ENCODE data around the gene CHFR. TPM values are rescaled to one million over a fixed set of nuclear protein-coding genes. Genes with fewer than 3 reads are reported as not detected.
"Not testable (repeated sequence)": the region's sequence is repeated elsewhere in the genome, so short reads cannot be mapped to it uniquely, and the experiment has no call there.

Gene CHFR
- total and polyA plus RNA-seq, 7 donors, result 18.0 to 52.3 (median 23.5) TPM

GRCh38 chr12:132795847-132796246 lies 91.6 kb downstream of the CHFR start:
- no peak overlapping the region for H3K27ac ChIP-seq
- WGBS, 2 donors, result 94 to 95% methylated on average over 14 of the region's 14 CpGs
- TF ChIP-seq POLR2A (IDR thresholded peaks at IDR 0.05) (no peak), EP300 (IDR thresholded peaks at IDR 0.05) (no peak), CTCF (IDR thresholded peaks at IDR 0.05) (no peak), POLR2AphosphoS5 (IDR thresholded peaks at IDR 0.05) (no peak)
- no peak for DNase-seq
- H3K27me3 ChIP-seq, result no peaks in the 10 kb centered on the region
- H3K4me3 ChIP-seq, result no peak overlapping the region
- no peaks in the 10 kb centered on the region for H3K4me1 ChIP-seq
- no peaks in the 10 kb centered on the region for H3K9me3 ChIP-seq
- intact Hi-C loops (cut with DNase I), result no loop called here
- peaks cover 19 to 88% (median 64%) of the 10 kb centered on the region in 4 donors for H3K36me3 ChIP-seq

DNA sequence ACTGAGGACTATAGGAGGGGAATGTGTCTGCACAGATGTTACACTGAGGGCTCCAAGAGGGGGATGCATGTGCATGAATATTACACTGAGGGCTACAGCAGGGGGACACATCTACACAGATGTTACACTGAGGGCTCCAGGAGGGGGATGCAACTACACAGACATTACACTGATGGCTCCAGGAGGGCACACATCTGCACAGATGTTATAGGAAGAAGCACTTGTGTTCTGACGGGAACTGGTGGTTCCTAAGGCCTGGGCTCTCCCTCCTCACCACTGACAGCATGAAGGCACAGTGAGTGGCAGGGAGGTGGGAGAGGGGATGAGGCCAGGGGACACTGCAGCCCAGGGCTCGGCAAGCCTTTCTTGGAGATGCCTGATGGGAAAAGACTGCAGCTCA lies 95.5 kb downstream of the CHFR start:
- intact Hi-C loops (cut with DNase I), result not testable (repeated sequence)
- WGBS, 2 donors, result 95 to 98% methylated on average over 2 of the region's 2 CpGs

DNA sequence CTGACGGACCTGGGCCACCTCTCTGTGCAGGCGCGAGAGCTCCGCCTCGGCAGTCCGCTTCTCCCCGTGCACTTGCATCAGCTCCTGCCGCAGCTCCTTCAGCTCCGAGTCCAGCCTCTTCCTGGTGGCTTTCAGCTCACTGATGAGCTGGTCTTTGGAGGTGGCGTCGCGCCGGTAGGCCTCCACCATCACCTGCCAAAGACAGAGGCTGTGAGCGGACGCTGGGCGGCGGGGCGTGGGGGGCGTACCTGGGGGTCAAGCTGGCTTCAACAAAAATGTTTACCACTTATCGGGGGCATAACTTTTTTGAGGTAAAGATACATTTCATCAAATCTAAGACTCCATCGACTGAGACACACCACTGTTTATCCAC lies 98.3 kb downstream of the CHFR start:
- H3K4me1 ChIP-seq, result no peaks in the 10 kb centered on the region
- no peaks in the 10 kb centered on the region for H3K9me3 ChIP-seq
- no peak overlapping the region for H3K27ac ChIP-seq
- intact Hi-C loops (cut with DNase I), result no loop called here
- H3K36me3 ChIP-seq, result peaks cover 12 to 77% (median 47%) of the 10 kb centered on the region in 4 donors
- TF ChIP-seq EP300 (IDR thresholded peaks at IDR 0.05), result no peak
- no peak for TF ChIP-seq POLR2AphosphoS5 (IDR thresholded peaks at IDR 0.05)
- no peak for TF ChIP-seq POLR2A (IDR thresholded peaks at IDR 0.05)
- no peak for TF ChIP-seq CTCF (IDR thresholded peaks at IDR 0.05)
- H3K27me3 ChIP-seq, result no peaks in the 10 kb centered on the region
- WGBS, 2 donors, result 96% methylated on average over 21 of the region's 21 CpGs
- no peak for DNase-seq
- H3K4me3 ChIP-seq, result no peak overlapping the region

More for the DNA sequence above, 95.5 kb downstream of the CHFR start:
- H3K27me3 ChIP-seq, H3K4me3 ChIP-seq, DNase-seq, H3K4me1 ChIP-seq, H3K27ac ChIP-seq, H3K9me3 ChIP-seq: not testable (repeated sequence)
- peaks cover 18 to 77% (median 51%) of the 10 kb centered on the region in 4 donors for H3K36me3 ChIP-seq

- peaks cover 17 to 77% (median 45%) of the 10 kb centered on the region in 4 donors for H3K36me3 ChIP-seq
- WGBS, 2 donors, result 96 to 97% methylated on average over 29 of the region's 29 CpGs
- H3K4me3 ChIP-seq, result no peak overlapping the region
- intact Hi-C loops (cut with DNase I), result no loop called here
- no peak for DNase-seq
- H3K9me3 ChIP-seq, result no peaks in the 10 kb centered on the region
- TF ChIP-seq CTCF (IDR thresholded peaks at IDR 0.05), result no peak
- no peak for TF ChIP-seq EP300 (IDR thresholded peaks at IDR 0.05)
- no peak for TF ChIP-seq POLR2A (IDR thresholded peaks at IDR 0.05)
- TF ChIP-seq POLR2AphosphoS5 (IDR thresholded peaks at IDR 0.05), result no peak
- no peaks in the 10 kb centered on the region for H3K27me3 ChIP-seq
- no peak overlapping the region for H3K27ac ChIP-seq
- no peaks in the 10 kb centered on the region for H3K4me1 ChIP-seq
These were observed 98.9 kb downstream of the CHFR start for GRCh38 chr12:132788375-132789098.

DNA sequence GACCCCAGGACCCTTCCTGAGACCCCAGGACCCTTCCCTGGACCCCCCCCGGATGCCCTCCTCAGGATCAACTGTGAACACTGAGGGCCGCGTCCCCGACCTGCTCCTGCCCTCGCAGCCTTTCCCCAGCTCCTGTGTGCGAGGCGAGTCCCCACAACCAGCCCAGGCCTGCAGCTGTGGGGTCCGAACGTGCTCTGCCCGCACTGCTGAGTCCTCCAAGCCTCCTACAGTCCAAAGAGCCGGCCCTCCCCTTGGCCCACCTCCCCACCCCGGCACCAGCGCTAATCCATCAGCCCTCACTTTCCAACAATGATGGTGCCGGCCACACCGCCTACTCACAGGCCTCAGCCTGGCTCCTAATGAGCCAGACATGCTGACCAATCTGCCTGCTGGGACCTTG lies 99.5 kb downstream of the CHFR start:
- Histone ChIP-seq H3K9me3 (no peaks in the 10 kb centered on the region), H3K4me1 (no peaks in the 10 kb centered on the region), H3K27ac (no peak overlapping the region), H3K36me3 (peaks cover 18 to 83% (median 47%) of the 10 kb centered on the region in 4 donors), H3K27me3 (no peaks in the 10 kb centered on the region), H3K4me3 (no peak overlapping the region)
- no peak for TF ChIP-seq CTCF (IDR thresholded peaks at IDR 0.05)
- TF ChIP-seq EP300 (IDR thresholded peaks at IDR 0.05), result no peak
- TF ChIP-seq POLR2A (IDR thresholded peaks at IDR 0.05), result no peak
- TF ChIP-seq POLR2AphosphoS5 (IDR thresholded peaks at IDR 0.05), result no peak
- intact Hi-C loops (cut with DNase I), result no loop called here
- WGBS, 2 donors, result 93 to 95% methylated on average over 15 of the region's 15 CpGs
- DNase-seq, result no peak
